HEK293T (cell line): Measurements from ENCODE around the gene BTBD10.

Experiments used
- BHLHE40 ChIP-seq: fragments of 450-650 bp; IDR thresholded peaks from 2 replicates; pipeline ENCODE4 v1.6.1; 2016; ENCODE audit warnings: mild to moderate bottlenecking, moderate library complexity, borderline replicate concordance
- CTBP1 ChIP-seq: fragments of 450-650 bp; IDR thresholded peaks from 2 replicates; pipeline ENCODE4 v1.6.1; 2016; ENCODE audit warnings: borderline replicate concordance
- FOXA1 ChIP-seq: fragments of 450-650 bp; IDR thresholded peaks from 2 replicates; pipeline ENCODE4 v1.6.1; 2016; ENCODE audit warnings: mild to moderate bottlenecking
- FOXM1 ChIP-seq: fragments of 450-650 bp; IDR thresholded peaks from 2 replicates; pipeline ENCODE4 v1.6.1; 2017; ENCODE audit warnings: mild to moderate bottlenecking, borderline replicate concordance
- HDGF ChIP-seq: fragments of 450-650 bp; IDR thresholded peaks from 2 replicates; pipeline ENCODE4 v1.6.1; 2017; ENCODE audit warnings: antibody characterized with exemption, borderline replicate concordance
- L3MBTL2 ChIP-seq: fragments of 450-650 bp; conservative IDR thresholded peaks from 2 replicates; pipeline ENCODE4 v1.6.1; 2016; ENCODE audit warnings: mild to moderate bottlenecking
- NFRKB ChIP-seq: fragments of 450-650 bp; IDR thresholded peaks from 2 replicates; pipeline ENCODE4 v1.6.1; 2016; ENCODE audit warnings: mild to moderate bottlenecking, moderate library complexity
- SP1 ChIP-seq: fragments of 450-650 bp; IDR thresholded peaks from 2 replicates; pipeline ENCODE4 v1.6.1; 2017
- ZNF384 ChIP-seq: fragments of 450-650 bp; IDR thresholded peaks from 2 replicates; pipeline ENCODE4 v1.6.1; 2016

DNA sequence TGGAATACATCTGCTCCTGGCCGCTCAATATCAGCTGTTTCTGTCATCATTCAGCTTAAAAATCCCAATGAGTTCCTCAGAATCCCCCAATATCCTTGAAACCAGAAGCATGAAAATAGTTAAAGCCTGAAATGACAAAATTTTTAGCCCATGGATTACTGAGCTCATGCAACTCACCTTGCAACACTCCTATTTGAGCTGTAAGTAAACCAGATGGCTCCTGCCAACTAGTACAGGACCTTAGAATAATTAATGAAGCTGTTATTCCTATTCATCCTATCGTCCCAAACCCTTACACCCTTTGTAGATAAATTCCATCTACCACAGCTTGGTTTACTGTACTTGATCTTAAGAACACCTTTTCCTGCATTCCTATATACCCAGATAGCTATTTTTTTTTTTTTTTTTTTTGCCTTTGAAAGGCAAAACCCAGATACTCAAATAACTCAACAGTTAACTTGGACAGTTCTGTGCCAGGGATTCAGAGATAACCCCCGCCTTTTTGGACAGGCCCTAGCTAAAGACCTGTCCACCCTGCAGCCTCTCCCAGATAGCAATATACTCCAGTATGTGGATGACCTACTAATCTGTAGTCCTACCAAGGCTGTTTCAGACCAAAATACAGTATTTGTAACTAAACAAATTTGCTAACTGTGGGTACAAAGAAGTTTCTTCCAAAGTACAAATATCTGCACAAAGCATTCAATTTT lies 10.1 kb upstream of the BTBD10 start:
- TF ChIP-seq SP1 = no peak
- TF ChIP-seq FOXA1 = no peak
- no peak for TF ChIP-seq HDGF
- no peak for TF ChIP-seq CTBP1
- no peak for TF ChIP-seq BHLHE40
- no peak for TF ChIP-seq FOXM1
- TF ChIP-seq L3MBTL2 = no peak
- TF ChIP-seq ZNF384 = no peak
- no peak for TF ChIP-seq NFRKB
